COLO668 (cell line): ENCODE measurements around the gene ZNF778.
"Not testable (repeated sequence)": the region's sequence is repeated elsewhere in the genome, so short reads cannot be mapped to it uniquely, and the experiment has no call there.

Experiments
- DNase-seq: peaks from one replicate; lab custom pipeline; 2025; ENCODE audit not compliant: unreplicated experiment; lab: John Stamatoyannopoulos, UW

ZNF778 gene

DNA sequence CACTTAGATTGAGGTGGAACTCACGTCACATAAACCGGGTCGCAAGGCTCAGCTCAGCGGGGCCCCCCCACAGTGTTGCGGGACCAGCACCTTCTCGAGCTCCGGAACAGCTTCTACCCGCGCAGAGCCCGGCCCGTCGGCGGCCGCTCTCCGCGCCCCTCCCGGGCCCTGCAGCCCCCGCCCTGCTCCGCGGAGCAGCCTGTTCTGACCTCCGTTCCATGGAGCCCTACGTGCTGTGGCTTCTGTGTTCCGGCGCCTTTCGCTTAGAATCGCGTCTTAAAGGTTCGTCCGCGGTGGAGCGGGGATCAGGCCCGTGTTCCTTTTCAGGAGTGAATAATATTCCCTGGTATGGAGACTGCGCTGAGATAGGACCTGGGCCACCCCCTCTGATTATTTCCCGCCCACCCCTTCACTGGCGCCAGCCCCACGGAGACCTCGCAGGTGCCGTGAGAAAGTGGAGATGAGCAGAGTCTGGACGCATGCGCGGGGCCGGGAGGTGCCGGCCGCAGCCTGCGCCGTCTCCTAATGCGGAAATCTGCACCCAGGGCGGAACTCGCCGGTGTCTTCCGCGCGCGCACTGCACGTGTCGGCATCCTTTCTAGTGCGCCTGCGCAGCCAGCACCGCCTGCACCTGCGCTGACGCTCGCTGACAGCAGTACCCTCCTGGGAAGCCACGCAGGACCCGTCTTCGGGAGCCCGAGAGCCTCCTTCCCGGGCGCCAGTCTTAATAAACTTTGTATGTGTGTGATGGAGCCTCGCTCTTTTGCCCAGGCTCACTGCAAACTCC, 30.9 kb downstream of the ZNF778 start:
- no peak for DNase-seq

DNA sequence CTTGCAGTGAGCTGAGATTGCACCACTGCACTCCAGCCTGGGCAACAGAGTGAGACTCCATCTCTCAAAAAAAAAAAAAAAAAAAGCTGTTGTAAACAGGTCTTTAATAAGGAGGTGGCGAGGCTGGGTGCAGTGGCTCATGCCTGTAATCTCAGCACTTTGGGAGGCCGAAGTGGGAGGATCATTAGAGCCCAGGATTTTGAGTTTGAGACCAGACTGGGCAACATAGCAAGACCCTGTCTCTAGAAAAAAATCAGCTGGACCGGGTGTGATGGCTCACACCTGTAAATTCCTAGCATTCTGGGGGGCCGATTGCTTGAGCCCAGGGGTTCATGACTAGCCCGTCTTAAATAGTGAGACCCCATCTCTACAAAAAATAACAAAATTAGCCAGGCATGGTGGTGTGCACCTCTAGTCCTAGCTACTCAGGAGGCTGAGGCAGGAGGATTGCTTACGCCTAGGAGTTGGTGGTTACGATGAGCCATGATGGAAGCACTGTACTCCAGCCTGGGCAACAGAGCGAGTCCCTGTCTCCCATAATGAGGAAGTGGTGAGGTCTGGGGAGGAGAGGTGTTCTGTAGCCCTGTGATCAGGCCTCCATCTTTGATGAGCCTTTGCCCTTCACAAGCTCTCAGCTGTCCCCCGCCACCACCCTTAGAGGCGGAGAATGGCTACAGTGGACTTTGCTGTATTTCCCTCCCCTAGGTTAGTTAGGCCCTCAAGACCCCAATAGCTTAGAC, 36.2 kb downstream of the ZNF778 start:
- DNase-seq: no peak

DNA sequence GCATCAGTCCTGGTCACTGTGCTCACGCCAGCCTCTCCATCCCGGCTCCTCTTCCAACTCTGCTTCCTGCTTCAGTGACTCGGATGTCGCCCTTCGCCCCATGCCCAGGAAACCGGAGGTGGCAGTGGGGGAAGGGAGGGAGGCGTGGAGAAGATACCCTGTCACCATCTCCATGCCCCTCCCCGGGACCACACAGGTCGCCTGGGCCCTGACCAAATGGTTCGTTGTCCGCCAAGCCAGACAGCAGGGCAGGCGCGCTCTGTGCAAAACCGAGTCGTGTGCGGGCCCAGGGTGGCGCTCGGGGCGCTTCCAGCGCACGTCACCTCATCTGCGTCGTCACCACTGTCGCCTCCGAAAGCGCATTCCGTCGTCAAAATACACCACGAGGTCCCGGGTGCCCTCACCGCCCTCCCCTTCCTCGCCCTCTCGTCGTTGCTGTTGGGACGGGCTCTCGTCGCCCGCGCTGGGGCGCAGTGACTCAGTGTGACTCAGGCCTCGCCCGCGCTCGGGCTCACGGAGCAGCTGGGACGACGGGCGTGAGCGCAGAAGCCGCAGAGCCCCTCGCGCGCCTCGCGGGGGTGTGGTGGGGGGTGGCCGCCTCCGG, 39.2 kb downstream of the ZNF778 start:
- DNase-seq: peak; percentile 82

DNA sequence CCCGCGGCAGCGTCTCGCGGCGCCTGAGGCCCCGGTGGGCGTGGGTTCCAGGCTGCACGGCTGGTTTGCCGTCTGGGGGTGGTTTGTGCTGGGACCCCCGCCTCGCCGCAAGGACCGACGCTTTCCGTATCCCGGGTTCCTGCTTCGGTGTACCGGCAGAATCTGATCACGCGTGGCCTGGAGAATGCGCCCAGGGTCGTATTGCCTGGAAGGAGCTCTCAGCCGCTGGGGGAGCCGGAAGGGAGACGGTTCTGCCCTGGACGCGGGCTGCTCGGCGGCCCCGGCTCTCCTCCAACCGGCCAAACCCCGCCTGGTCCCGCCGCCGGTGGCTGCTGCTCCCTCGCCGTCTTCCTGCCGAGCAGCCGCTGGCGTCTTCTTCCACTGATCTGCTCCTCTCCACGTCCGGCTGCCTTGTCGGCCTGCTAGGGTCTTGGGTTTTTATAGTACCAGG, 39.8 kb downstream of the ZNF778 start:
- DNase-seq: peak; percentile 46

DNA sequence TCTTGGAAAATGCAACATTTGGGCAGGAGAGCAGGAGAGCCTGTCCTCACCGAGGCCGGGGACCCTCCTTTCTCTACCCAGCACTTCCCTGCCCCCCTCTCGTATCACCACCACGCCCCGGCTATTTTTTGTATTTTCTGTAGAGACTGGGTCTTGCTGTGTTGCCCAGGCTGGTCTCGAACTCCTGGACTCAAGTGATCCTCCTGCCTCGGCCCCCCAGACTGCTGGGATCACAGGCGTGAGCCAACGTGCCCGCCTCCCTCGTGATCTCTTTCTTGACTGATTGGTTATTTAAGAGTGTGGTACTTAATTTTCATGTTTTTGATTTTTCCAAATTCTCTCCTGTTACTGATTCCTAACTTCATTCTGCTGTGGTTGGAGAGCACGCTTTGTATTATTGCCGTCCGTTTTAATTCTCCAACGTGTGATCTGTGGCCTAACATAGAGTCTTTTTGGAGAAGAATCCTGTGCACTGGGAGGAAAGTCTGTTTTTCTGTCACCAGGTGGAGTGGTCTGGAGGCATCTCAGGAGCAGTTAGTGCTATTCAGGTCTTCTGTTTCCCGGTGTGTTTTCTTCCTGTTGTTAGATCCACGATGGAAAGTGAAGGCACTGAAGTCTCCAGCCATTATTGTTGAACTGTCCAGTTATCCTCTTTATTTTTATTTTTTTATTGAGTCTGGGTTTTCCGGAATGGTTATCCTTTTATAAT, 40.4 kb downstream of the ZNF778 start:
- peak; percentile 14 for DNase-seq

DNA sequence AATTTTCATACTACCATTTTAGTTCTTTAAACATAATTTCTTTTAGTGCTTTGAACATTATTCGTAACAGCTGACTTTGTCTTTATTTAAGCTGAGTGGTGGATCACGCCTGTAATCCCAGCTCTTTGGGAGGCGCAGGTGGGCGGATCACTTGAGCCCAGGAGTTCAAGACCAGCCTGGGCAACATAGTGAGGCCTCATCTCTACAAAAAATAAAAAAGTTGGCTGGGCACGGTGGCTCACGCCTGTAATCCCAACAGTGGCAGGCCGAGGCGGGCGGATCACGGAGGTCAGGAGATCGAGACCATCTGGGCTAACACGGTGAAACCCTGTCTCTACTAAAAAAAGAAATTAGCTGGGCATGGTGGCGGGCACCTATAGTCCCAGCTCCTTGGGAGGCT, 42.4 kb downstream of the ZNF778 start:
- not testable (repeated sequence) for DNase-seq

DNA sequence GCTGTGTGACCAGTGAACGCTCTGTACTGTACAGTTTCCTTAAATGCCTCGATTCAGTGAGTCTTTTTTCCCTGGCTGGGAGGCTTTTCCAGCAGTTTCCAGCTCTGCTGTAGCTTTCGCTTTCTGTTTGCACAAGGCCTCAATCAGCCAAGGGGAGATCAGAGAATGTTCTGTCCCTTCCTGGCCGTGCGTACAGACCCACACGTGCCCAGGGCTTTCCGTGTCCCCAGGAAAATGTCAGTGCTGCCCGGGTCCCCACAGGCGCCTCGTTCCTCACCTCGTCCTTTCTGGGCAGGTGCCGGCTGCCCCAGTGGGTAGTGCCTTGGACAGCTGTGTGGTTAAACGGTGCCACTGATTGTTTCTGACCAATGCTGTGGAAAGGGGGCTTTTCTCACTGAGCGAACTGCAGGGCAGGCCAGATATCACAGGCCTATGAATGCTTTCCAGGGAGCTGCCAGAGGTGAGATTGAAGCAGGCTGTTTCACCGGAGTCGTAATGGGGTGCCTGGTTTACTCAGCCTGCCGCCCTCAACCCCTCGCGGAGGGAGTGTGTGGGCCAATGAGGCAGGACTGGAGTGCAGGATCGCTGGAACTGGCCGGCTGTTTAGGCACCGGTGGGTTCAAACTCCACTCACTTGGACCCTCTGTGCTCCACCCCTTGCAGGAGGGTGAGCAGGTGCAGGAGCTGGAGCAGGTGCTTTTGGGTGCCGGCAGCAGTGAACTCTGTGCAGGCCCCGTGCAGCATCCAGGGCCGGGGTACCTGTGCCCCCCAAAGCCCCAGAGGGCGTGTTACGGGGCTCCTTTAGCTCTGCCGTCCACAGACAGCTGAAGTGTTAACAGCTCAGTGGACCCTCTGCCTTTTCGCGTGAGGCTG, 44.4 kb downstream of the ZNF778 start:
- peak; percentile 21 for DNase-seq

DNA sequence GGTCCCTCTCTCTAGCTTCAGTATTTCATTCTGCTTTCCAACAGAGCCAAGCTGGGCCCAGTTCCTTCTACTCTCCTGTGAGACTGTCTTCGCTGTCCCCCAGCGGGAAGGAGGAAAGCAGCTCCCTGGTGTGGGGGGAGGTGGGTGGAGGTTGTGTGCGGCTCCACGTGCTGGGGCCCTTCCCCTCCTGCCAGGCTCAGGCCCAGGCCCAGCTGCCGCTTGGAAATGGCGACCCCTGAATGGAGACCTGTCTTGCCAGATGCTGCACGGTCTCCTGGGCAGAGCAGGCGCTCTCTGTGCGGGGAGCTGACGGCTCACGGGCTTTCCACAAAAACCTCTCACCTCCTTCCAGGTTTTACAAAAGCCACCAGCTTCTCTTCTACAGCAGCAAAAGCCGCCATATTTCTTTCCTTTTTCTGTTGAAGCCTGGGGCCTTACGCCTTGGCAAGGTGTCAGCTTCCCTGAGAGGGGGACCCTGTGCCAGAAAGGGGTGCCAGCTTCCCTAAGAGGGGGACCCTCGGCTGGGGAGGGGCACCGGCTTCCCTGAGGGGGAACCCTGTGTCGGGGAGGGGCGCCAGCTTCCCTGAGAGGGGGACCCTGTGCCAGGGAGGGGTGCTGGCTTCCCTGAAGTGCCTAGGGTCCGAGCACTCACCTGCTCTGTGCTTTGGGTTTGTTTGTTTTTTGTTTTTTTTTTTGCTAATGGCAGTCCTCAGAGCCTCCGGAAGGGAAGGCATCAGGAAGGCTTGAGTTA, 47.5 kb downstream of the ZNF778 start:
- no peak for DNase-seq

DNA sequence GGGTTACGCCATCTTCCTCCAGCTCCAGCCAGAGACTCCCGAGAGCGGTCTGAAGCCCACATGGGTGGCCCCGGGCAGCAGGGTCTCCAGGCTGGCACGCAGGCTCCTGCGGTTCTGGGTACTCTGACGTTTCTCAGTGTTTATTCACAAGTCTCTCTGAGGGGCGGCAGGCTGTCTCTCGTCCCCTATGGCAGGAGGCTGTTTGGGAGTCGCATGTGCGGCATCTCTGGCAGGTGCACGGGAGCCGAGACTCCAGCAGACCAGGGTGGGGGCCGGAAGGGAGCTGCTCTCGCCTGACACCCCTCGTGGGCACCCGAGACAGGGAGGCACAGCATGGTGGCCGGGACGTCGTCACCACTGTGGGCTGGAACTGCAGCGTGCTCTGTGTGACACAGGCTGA, 48.1 kb downstream of the ZNF778 start:
- no peak for DNase-seq

DNA sequence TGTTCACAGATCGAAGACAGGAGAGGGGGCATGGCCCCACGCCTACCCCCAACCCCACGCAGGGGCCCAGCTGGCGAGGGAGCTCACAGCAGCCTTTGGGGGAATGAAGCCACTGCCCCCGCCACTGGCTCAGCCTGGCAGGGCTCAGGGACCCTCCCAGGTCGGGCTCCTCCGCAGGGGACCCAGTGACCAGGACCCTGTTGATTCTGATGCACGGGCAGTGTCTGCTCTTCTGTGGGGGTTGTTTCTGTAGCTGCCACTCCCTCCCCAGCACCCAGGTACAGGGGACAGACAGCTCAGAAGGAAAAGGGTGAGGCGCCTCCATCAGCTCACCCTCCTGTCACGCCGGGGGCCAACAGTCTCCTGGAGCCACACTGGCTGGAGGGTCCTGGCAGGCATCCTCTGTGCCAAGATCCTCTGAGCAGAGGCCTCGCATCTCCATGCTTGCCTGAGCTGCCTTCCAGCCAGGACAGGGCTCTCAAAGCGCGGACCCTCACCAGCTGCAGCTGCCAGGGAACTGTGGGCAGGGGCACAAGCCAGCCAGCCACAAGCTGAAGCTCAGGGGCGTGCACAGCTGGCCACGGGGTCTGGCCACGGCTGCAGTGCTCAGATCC, 49.1 kb downstream of the ZNF778 start:
- no peak for DNase-seq

DNA sequence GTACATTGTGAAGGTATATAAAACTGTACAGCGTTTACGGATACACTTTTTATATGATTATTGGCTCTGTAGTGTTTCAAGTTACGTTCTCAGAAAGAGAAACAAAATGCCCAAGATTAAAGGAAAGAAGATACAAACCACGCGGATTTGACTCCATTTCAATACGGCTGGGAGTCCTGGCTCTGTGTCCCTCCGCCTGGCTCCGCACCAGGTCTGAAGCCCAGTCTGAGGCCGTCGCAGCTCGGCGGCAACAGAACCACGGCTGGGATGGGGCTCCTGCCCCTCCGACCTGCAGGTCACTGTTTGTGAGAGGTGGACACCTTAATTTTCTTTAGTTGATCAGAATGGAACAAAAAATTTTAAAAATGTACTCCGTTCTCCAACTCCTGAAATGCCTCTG, 50.2 kb downstream of the ZNF778 start:
- not testable (repeated sequence) for DNase-seq

DNA sequence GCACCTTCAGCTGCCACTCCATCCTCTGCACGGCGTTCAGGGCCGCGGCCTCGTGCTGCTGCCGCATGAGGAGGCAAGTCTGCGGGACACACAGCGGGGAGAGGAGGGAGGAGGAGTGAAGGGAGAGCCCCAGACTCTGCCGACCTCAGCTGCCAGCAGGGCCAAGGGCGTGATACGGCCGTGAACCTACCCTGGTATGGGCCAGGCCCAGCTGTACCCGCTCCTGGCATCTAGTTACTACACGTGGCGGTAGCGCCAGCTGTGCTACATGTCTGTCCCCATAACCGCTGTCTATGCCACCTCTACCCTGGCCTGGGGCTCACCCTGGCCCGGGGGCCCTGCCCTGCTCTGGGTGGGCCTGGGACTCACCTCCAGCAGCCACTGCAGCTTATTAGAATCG, 51.1 kb downstream of the ZNF778 start:
- DNase-seq: no peak

DNA sequence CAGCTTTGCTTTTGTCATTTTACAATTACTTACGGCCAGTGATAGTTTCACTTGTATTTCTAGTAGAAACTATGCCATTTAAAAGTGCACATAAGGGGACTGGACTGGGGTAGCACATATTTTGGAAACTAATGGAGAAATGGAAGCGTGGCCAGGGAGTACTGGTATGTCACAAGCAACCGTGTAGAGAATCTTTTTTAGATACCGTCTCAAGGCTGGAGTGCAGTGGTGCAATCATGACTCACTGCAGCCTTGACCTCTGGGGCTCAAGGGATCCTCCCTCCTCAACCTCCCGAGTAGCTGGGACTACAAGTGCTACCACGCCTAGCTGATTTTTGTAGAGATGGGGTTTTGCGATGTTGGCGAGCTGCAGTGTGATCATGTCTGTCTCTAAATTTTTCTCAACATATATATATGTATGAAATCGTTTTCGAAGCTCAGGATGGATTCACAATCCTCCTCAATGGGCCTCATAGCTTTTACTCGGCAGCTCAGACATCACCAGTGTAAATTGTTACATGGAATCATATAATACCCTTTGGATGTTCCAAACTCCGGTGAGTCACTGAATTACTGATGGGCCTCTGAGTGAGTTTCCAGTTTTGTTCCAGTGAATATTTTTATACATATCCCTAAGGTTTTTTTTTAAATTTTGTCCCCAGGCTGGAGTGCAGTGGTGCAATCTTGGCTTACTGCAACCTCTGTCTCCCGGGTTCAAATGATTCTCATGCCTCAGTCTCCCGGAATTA, 51.7 kb downstream of the ZNF778 start:
- no peak for DNase-seq

DNA sequence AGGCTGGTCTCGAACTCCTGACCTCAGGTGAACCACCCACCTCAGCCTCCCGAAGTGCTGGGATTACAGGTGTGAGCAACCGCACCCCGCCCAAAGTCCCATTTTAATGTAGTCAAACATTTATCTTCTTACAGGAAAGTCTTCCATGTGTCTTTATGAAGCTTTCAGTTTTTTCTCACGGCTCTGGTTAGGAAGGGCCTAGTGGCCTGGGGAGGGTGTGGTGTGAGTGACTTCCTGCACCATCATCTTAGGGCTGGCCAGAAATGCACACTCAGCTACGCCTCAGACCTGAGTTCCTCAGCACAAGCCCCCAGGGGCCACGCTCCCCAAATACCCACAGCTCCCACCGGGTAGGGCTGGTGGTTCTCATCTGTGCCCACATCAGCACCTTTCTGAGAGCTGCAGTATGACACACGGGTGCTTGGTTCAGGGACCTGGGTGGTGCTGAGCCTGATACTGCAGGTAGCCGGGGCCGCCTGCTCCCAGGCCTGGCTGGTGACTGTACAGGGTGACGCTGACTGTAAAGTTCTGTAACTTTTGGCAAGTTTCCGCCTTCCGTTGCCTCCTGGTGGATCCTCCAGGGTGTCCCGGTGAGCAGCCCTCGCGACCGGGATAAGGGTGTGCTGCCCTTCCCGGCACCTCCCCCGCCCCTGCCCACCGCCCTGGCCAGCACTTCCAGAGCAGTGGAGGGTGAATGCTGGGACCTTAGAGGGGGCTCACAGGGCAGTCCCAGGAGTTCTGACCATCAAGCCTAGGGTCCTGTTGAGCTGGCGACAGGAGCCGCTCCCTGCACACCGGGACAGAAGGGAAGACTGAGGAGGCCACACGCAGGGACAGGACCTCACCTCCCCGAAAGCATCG, 52.5 kb downstream of the ZNF778 start:
- no peak for DNase-seq

DNA sequence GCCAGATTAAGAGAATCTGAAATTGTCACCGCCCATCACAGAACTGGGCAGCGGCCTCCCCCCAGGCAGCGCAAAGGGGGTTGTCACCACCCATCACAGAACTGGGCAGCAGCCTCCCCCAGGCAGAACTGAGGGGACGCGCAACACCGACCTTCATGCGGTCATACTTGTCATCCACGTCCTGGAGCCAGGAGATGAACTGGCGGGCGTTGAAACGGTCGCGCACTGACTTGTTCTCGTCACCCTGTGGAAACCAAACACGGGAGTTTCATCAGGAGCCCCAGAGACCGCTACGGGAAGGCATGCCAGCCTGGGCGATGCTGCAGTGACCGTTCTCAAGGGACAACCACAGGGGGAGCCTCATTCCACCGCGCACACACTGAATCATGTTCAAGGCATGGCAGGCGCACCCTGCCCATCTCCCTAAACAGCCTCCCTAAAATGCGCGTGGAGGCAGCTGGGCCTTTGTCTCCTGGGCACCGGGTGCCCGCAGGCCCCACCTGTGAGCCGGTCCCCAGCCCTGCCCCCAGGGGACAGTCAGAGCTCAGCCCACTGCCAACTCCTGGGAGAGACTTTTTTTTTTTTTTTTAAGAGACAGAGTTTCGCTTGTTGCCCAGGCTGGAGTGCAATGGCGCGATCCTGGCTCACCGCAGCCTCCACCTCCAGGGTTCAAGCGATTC, 53.3 kb downstream of the ZNF778 start:
- DNase-seq: no peak

DNA sequence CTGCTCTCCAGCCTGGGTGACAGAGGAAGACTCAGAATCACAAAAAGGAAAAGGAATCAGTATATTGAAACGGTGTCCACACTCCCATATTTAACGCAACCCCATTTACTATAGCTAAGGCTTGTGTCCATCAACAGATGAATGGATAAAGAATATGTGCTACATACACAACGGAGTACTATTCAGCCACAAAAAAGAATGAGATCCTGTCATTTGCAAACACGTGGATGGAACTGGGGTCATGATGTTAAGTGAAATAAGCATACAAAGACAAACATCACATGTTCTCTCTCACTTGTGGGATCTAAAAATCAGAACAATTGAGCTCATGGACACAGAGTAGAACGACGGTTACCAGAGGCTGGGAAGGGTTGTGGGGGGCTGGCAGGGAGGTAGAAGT, 55.1 kb downstream of the ZNF778 start:
- DNase-seq: no peak
